ENCODE measurements around the gene THEM4.

Gene THEM4

GRCh38 chr1:151909167-151910149, at the start of gene THEM4:
Gene THEM4 (minus strand): TSS chr1:151909511. CDS start chr1:151909458, 53 bp downstream.
- peak; percentile 87 for DNase-seq (ENCODE audit: low read depth)

- no peak for DNase-seq (ENCODE audit: low read depth)
These were observed 49.6 kb upstream of the THEM4 start for GRCh38 chr1:151958959-151959358.

GRCh38 chr1:151956957-151957497, 47.7 kb upstream of the THEM4 start:
- DNase-seq (ENCODE audit: low read depth), result no peak

GRCh38 chr1:151953409-151954094, 44.2 kb upstream of the THEM4 start:
- no peak for DNase-seq (ENCODE audit: low read depth)

GRCh38 chr1:151952811-151953210, 43.5 kb upstream of the THEM4 start:
- no peak for DNase-seq (ENCODE audit: low read depth)

GRCh38 chr1:151949371-151950193, 40.3 kb upstream of the THEM4 start:
- DNase-seq (ENCODE audit: low read depth), result no peak

GRCh38 chr1:151948506-151948905, 39.2 kb upstream of the THEM4 start:
- no peak for DNase-seq (ENCODE audit: low read depth)

GRCh38 chr1:151947140-151947539, 37.8 kb upstream of the THEM4 start:
- DNase-seq (ENCODE audit: low read depth), result no peak

GRCh38 chr1:151945725-151946722, 36.7 kb upstream of the THEM4 start:
- peak; percentile 58 for DNase-seq (ENCODE audit: low read depth)

- DNase-seq (ENCODE audit: low read depth), result no peak
These were observed 35.7 kb upstream of the THEM4 start for GRCh38 chr1:151944857-151945575.

- DNase-seq (ENCODE audit: low read depth), result no peak
These were observed 35.0 kb upstream of the THEM4 start for GRCh38 chr1:151944126-151944856.

GRCh38 chr1:151943591-151943990, 34.3 kb upstream of the THEM4 start:
- DNase-seq (ENCODE audit: low read depth), result no peak

- no peak for DNase-seq (ENCODE audit: low read depth)
These were observed 33.6 kb upstream of the THEM4 start for GRCh38 chr1:151942882-151943281.

- no peak for DNase-seq (ENCODE audit: low read depth)
These were observed 31.2 kb upstream of the THEM4 start for GRCh38 chr1:151940541-151940940.

GRCh38 chr1:151939779-151940178, 30.5 kb upstream of the THEM4 start:
- no peak for DNase-seq (ENCODE audit: low read depth)

- no peak for DNase-seq (ENCODE audit: low read depth)
These were observed 29.8 kb upstream of the THEM4 start for GRCh38 chr1:151939141-151939540.

- DNase-seq (ENCODE audit: low read depth), result no peak
These were observed 27.3 kb upstream of the THEM4 start for GRCh38 chr1:151936653-151937052.

GRCh38 chr1:151935894-151936602, 26.7 kb upstream of the THEM4 start:
- DNase-seq (ENCODE audit: low read depth), result no peak

GRCh38 chr1:151935154-151935553, 25.8 kb upstream of the THEM4 start:
- no peak for DNase-seq (ENCODE audit: low read depth)

Measured in stimulated activated CD8-positive, alpha-beta memory T cell treated with anti-CD3 and anti-CD28 coated beads, Interleukin-12 subunit alpha, Interleukin-12 subunit beta, amount 100 ng/mL, for 4 hours (primary cell).